HepG2 (cell line): ENCODE measurements around the gene MIA. TPM values are rescaled to one million over a fixed set of nuclear protein-coding genes. Genes with fewer than 3 reads are reported as not detected.
A peak's percentile ranks its signal among the peaks of the same experiment; 100 is the strongest.

ENCODE experiments used
- AGO2 ChIP-seq: fragments of 200-400 bp; formaldehyde crosslinking; optimal IDR thresholded peaks from 2 replicates; pipeline ENCODE3; 2017; ENCODE audit warnings: mild to moderate bottlenecking, low read depth, low read length, moderate library complexity
- CHD2 ChIP-seq: IDR thresholded peaks from 2 replicates; pipeline ENCODE4 v1.6.1; 2011; ENCODE audit warnings: low read depth, low read length, improper control_type of control experiment
- HDAC1 ChIP-seq: sonication (generic); formaldehyde crosslinking; IDR thresholded peaks from 2 replicates; pipeline ENCODE4 v1.5.1; 2020; ENCODE audit warnings: mild to moderate bottlenecking, missing genetic modification reagents
- KDM2A ChIP-seq: sonication (generic); formaldehyde crosslinking; IDR thresholded peaks from 2 replicates; pipeline ENCODE4 v1.4.0; 2020; ENCODE audit warnings: low read depth, missing genetic modification reagents, borderline replicate concordance
- KMT2B ChIP-seq: IDR thresholded peaks from 2 replicates; pipeline ENCODE4 v1.6.1; 2016; ENCODE audit warnings: missing genetic modification reagents, missing compliant biosample characterization
- NBN ChIP-seq: fragments of 450-650 bp; conservative IDR thresholded peaks from 2 replicates; pipeline ENCODE4 v1.6.1; 2017
- RAD51 ChIP-seq: fragments of 450-650 bp; IDR thresholded peaks from 2 replicates; pipeline ENCODE4 v1.6.1; 2016; ENCODE audit warnings: borderline replicate concordance
- RBFOX2 ChIP-seq: fragments of 200-400 bp; formaldehyde crosslinking; IDR thresholded peaks from 2 replicates; pipeline ENCODE4 v1.6.1; 2017; ENCODE audit warnings: low read depth, mild to moderate bottlenecking, low read length
- ZBTB1 ChIP-seq: sonication (generic); formaldehyde crosslinking; IDR thresholded peaks from 2 replicates; pipeline ENCODE4 v1.4.0; 2020; ENCODE audit warnings: missing genetic modification reagents, borderline replicate concordance
- ZNF224 ChIP-seq: sonication (generic); formaldehyde crosslinking; IDR thresholded peaks from 2 replicates; pipeline ENCODE4 v1.5.0; 2020; ENCODE audit warnings: mild to moderate bottlenecking, missing genetic modification reagents
- ZNF670 ChIP-seq: sonication (generic); formaldehyde crosslinking; IDR thresholded peaks from 2 replicates; pipeline ENCODE4 v1.8.0; 2022; ENCODE audit warnings: mild to moderate bottlenecking, missing genetic modification reagents, borderline replicate concordance
- polyA plus RNA-seq, 8 experiments: library from polyadenylated mRNA; depleted of rRNA in 3 of 8; stranded (reverse) in 7 of 8; unstranded in 1 of 8; fragments of >200 nt; fragmentation: Illumina TruSeq in 4 of 8; extraction: Trizol in 4 of 8; gene quantifications; 2 replicates each; pipeline versions ENCODE4 v1.2.1 to v1.2.3, GENCODE V29; 2011 to 2016; ENCODE audit warnings: low read depth in 4 of 8, missing spikeins in 1 of 8, mixed read lengths in 1 of 8; ENCODE audit not compliant: insufficient read depth in 1 of 8
- total RNA-seq, 5 experiments: library from RNA; depleted of rRNA; stranded (reverse); fragments of >200 nt; fragmentation: Illumina TruSeq; extraction: Trizol; gene quantifications; 2 replicates each; pipeline ENCODE4 v1.2.3, GENCODE V29; 2016; ENCODE audit warnings: low read depth in 1 of 5
- TF ChIP-seq, protein P1 (sequence below): sonication (generic); formaldehyde crosslinking; IDR thresholded peaks from 2 replicates; pipeline ENCODE4 v1.4.0; 2020; ENCODE audit warnings: missing genetic modification reagents
- TF ChIP-seq, protein P2 (sequence below): sonication (generic); formaldehyde crosslinking; conservative IDR thresholded peaks from 2 replicates; pipeline ENCODE4 v1.4.0; 2020; ENCODE audit warnings: mild to moderate bottlenecking, missing genetic modification reagents, moderate library complexity
- TF ChIP-seq, protein P3 (sequence below): IDR thresholded peaks from 2 replicates; pipeline ENCODE4 v1.6.1; 2012; ENCODE audit warnings: inconsistent platforms
- TF ChIP-seq, protein P4 (sequence below): sonication (generic); formaldehyde crosslinking; IDR thresholded peaks from 2 replicates; pipeline ENCODE4 v1.5.1; 2020; ENCODE audit warnings: mild to moderate bottlenecking, moderate library complexity, missing genetic modification reagents
- TF ChIP-seq, protein P5 (sequence below): sonication (generic); formaldehyde crosslinking; IDR thresholded peaks from 2 replicates; pipeline ENCODE4 v1.8.1; 2023; ENCODE audit warnings: mild to moderate bottlenecking, missing genetic modification reagents

The MIA gene
- total and polyA plus RNA-seq, 2 of the 13 experiments (the other 11 are each of a cell fraction or from before 2014, with no cell fraction given): 0.61 TPM; not detected in 1

DNA sequence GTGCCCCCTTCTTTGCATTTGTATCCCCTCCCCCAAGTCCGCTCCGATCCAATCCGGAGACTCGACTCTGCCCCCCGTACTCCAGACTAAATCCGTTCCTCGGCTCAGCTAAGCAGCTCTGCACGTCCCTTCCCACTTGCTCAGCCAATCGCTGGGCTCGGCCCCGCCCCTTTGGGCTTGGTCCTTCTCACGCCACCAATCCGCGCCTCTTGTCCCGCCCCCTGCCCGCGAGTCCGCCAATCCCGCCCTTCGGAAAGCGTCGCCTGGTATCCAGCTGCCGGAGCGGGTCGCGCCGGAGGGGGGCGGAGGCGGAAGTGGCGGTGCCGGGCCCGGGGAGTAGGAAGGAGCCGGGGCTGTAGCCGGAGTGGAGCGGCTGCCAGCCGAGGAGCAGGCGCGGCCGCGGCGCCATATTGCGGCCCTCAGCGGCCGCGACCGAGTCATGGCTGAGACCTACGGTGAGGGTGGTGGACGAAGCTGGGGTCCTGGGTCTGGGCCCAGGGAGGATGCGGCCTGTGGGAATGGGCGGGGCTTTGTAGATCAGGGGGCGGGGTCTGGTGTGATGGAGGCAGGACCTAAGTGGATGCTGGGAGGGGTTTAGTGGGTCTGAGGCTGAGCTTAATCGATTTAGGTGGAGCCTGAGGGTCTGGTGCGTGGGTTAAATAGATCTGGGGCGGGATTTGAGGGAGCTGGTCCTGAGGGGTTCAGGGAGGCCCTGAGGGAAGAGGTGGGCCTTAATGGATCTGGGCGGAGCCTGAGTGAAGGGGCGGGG lies 2.8 kb downstream of the MIA start, which contains the start of gene RAB4B (continued):
- TF ChIP-seq RBFOX2 (peak; percentile 82), ZBTB1 (CRISPR knock-in tag) (no peak), ZNF670 (CRISPR knock-in tag) (no peak), AGO2 (peak; percentile 52), RAD51 (no peak), HDAC1 (CRISPR knock-in tag) (peak; percentile 90), NBN (no peak), CHD2 (peak; percentile 63; the same call in 1 of the 2 replicates), KMT2B (CRISPR knock-in tag) (no peak), ZNF224 (CRISPR knock-in tag) (0 out of 2 replicates have a peak, but pooled peaks have one; percentile 63), KDM2A (CRISPR knock-in tag) (peak; percentile 90)
- TF ChIP-seq, protein P1, sequence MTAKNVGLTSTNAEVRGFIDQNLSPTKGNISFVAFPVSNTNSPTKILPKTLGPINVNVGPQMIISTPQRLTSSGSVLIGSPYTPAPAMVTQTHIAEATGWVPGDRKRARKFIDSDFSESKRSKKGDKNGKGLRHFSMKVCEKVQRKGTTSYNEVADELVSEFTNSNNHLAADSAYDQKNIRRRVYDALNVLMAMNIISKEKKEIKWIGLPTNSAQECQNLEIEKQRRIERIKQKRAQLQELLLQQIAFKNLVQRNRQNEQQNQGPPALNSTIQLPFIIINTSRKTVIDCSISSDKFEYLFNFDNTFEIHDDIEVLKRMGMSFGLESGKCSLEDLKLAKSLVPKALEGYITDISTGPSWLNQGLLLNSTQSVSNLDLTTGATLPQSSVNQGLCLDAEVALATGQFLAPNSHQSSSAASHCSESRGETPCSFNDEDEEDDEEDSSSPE (CRISPR knock-in tag): 0 out of 2 replicates have a peak, but pooled peaks have one; percentile 31
- TF ChIP-seq, protein P2, sequence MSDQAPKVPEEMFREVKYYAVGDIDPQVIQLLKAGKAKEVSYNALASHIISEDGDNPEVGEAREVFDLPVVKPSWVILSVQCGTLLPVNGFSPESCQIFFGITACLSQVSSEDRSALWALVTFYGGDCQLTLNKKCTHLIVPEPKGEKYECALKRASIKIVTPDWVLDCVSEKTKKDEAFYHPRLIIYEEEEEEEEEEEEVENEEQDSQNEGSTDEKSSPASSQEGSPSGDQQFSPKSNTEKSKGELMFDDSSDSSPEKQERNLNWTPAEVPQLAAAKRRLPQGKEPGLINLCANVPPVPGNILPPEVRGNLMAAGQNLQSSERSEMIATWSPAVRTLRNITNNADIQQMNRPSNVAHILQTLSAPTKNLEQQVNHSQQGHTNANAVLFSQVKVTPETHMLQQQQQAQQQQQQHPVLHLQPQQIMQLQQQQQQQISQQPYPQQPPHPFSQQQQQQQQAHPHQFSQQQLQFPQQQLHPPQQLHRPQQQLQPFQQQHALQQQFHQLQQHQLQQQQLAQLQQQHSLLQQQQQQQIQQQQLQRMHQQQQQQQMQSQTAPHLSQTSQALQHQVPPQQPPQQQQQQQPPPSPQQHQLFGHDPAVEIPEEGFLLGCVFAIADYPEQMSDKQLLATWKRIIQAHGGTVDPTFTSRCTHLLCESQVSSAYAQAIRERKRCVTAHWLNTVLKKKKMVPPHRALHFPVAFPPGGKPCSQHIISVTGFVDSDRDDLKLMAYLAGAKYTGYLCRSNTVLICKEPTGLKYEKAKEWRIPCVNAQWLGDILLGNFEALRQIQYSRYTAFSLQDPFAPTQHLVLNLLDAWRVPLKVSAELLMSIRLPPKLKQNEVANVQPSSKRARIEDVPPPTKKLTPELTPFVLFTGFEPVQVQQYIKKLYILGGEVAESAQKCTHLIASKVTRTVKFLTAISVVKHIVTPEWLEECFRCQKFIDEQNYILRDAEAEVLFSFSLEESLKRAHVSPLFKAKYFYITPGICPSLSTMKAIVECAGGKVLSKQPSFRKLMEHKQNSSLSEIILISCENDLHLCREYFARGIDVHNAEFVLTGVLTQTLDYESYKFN (CRISPR knock-in tag): peak; percentile 50; the same call in 1 of the 2 replicates
- TF ChIP-seq, protein P3, sequence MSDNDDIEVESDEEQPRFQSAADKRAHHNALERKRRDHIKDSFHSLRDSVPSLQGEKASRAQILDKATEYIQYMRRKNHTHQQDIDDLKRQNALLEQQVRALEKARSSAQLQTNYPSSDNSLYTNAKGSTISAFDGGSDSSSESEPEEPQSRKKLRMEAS: peak; percentile 9; the same call in 1 of the 2 replicates
- TF ChIP-seq, protein P4, sequence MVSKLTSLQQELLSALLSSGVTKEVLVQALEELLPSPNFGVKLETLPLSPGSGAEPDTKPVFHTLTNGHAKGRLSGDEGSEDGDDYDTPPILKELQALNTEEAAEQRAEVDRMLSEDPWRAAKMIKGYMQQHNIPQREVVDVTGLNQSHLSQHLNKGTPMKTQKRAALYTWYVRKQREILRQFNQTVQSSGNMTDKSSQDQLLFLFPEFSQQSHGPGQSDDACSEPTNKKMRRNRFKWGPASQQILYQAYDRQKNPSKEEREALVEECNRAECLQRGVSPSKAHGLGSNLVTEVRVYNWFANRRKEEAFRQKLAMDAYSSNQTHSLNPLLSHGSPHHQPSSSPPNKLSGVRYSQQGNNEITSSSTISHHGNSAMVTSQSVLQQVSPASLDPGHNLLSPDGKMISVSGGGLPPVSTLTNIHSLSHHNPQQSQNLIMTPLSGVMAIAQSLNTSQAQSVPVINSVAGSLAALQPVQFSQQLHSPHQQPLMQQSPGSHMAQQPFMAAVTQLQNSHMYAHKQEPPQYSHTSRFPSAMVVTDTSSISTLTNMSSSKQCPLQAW (CRISPR knock-in tag): peak; percentile 48
- TF ChIP-seq, protein P5, sequence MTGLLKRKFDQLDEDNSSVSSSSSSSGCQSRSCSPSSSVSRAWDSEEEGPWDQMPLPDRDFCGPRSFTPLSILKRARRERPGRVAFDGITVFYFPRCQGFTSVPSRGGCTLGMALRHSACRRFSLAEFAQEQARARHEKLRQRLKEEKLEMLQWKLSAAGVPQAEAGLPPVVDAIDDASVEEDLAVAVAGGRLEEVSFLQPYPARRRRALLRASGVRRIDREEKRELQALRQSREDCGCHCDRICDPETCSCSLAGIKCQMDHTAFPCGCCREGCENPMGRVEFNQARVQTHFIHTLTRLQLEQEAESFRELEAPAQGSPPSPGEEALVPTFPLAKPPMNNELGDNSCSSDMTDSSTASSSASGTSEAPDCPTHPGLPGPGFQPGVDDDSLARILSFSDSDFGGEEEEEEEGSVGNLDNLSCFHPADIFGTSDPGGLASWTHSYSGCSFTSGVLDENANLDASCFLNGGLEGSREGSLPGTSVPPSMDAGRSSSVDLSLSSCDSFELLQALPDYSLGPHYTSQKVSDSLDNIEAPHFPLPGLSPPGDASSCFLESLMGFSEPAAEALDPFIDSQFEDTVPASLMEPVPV (CRISPR knock-in tag): peak; percentile 40; the same call in 1 of the 2 replicates
